Retinal pigment epithelial cell (primary cell): ENCODE measurements around the gene GALE.

ENCODE experiments used
- DNase-seq: peaks from one replicate; pipeline ENCODE4 v3.0.0-alpha.2; 2010; ENCODE audit warnings: low read depth
- H3K4me3 ChIP-seq: 2 replicates; pipeline ENCODE4 v1.5.1; 2011; ENCODE audit warnings: mild to moderate bottlenecking, low read length, control low read depth, moderate library complexity
- CTCF ChIP-seq: conservative IDR thresholded peaks from 2 replicates; pipeline ENCODE4 v1.5.1; 2011; ENCODE audit warnings: low read depth, low read length, control low read depth, inconsistent platforms

Gene GALE

GRCh38 chr1:23817633-23818032 is 17.1 kb upstream of the GALE start:
- DNase-seq: no peak
- H3K4me3 ChIP-seq: no peak overlapping the region
- no peak for TF ChIP-seq CTCF

GRCh38 chr1:23816906-23817305 is 16.4 kb upstream of the GALE start:
- no peak for TF ChIP-seq CTCF
- no peak for DNase-seq
- no peak overlapping the region for H3K4me3 ChIP-seq

GRCh38 chr1:23816361-23816760 is 15.8 kb upstream of the GALE start:
- no peak for TF ChIP-seq CTCF
- no peak for DNase-seq
- no peak overlapping the region for H3K4me3 ChIP-seq

GRCh38 chr1:23814016-23814415 is 13.5 kb upstream of the GALE start:
- no peak for TF ChIP-seq CTCF
- no peak overlapping the region for H3K4me3 ChIP-seq
- DNase-seq: no peak

GRCh38 chr1:23810818-23811540 is 10.4 kb upstream of the GALE start:
- H3K4me3 ChIP-seq: no peak overlapping the region
- no peak for DNase-seq
- peak; percentile 83 for TF ChIP-seq CTCF

- TF ChIP-seq CTCF: peak; percentile 92
- no peak overlapping the region for H3K4me3 ChIP-seq
- DNase-seq: no peak
These were observed 9.2 kb upstream of the GALE start for GRCh38 chr1:23809751-23810171.

- no peak overlapping the region for H3K4me3 ChIP-seq
- DNase-seq: no peak
- TF ChIP-seq CTCF: no peak
These were observed 6.9 kb upstream of the GALE start for GRCh38 chr1:23807453-23807852.
